ENCODE data around the gene FAM107A. TPM values are rescaled to one million over a fixed set of nuclear protein-coding genes. Genes with fewer than 3 reads are reported as not detected.

The FAM107A gene
- total RNA-seq, 2 donors from 2014 or later, result not detected

GRCh38 chr3:58519668-58520402 is 57.4 kb downstream of the FAM107A start:
- ATAC-seq, result no peak
- H3K27me3 Mint-ChIP-seq, result no peaks in the 10 kb centered on the region
- no peaks in the 10 kb centered on the region for H3K36me3 Mint-ChIP-seq
- no peaks in the 10 kb centered on the region for H3K4me1 Mint-ChIP-seq (ENCODE audit: low read depth in 2 of 2)
- H3K27ac Mint-ChIP-seq, result no peak overlapping the region
- no peak for DNase-seq (ENCODE audit: low spot score)
- H3K9me3 Mint-ChIP-seq, result no peaks in the 10 kb centered on the region
- H3K4me3 Mint-ChIP-seq, result no peak overlapping the region

GRCh38 chr3:58518291-58518789 is 58.9 kb downstream of the FAM107A start:
- no peak overlapping the region for H3K27ac Mint-ChIP-seq
- no peaks in the 10 kb centered on the region for H3K27me3 Mint-ChIP-seq
- no peak overlapping the region for H3K4me3 Mint-ChIP-seq
- H3K9me3 Mint-ChIP-seq, result no peaks in the 10 kb centered on the region
- H3K4me1 Mint-ChIP-seq (ENCODE audit: low read depth in 2 of 2), result no peaks in the 10 kb centered on the region
- ATAC-seq (no peak), DNase-seq (ENCODE audit: low spot score) (no peak)
- no peaks in the 10 kb centered on the region for H3K36me3 Mint-ChIP-seq

- no peaks in the 10 kb centered on the region for H3K36me3 Mint-ChIP-seq
- no peaks in the 10 kb centered on the region for H3K4me1 Mint-ChIP-seq (ENCODE audit: low read depth in 2 of 2)
- H3K9me3 Mint-ChIP-seq, result no peaks in the 10 kb centered on the region
- no peak for ATAC-seq
- no peak for DNase-seq (ENCODE audit: low spot score)
- no peak overlapping the region for H3K27ac Mint-ChIP-seq
- no peak overlapping the region for H3K4me3 Mint-ChIP-seq
- H3K27me3 Mint-ChIP-seq, result no peaks in the 10 kb centered on the region
These were observed 62.8 kb downstream of the FAM107A start for GRCh38 chr3:58514405-58514804.

Other genes with a start within 250 kb of the FAM107A start
- 10 to 100 TPM; 63.8 to 67.8 TPM for gene PXK, start 244.5 kb downstream of the FAM107A start, total RNA-seq
- 10 to 100 TPM; 30.6 to 41.7 TPM for gene PDHB, start 143.6 kb downstream of the FAM107A start, total RNA-seq
- 1 to 10 TPM; 4.0 to 5.3 TPM for gene KCTD6, start 85.3 kb downstream of the FAM107A start, total RNA-seq
- not detected for gene ACOX2, start 40.2 kb downstream of the FAM107A start, total RNA-seq
- not detected for gene FAM3D, start 89.4 kb upstream of the FAM107A start, total RNA-seq